Panc1 (cell line): Measurements from ENCODE around the gene NKAIN2. TPM values are rescaled to one million over a fixed set of nuclear protein-coding genes. Genes with fewer than 3 reads are reported as not detected.

Experiments
- ATAC-seq: fragments of 200-7000 bp; cut with Tn5 transposase; 2 replicates; pipeline ENCODE4 v1.9.1; 2020; ENCODE audit warnings: mild to moderate bottlenecking, moderate library complexity
- BruUV-seq: library from RNA; stranded (reverse); fragments of 400-500 nt; replicated peaks from 2 replicates; lab custom pipeline; 2021; lab: Mats Ljungman, UMichigan
- CTCF ChIA-PET: fragments of 300-600 bp; sonication (Branson Sonifier 250); formaldehyde crosslinking; loops from one replicate; lab custom pipeline; 2022; ENCODE audit warnings: antibody characterized with exemption; lab: Charles Lee
- POLR2A ChIA-PET: fragments of 300-600 bp; sonication (Branson Sonifier 250); formaldehyde crosslinking; loops from one replicate; lab custom pipeline; 2022; ENCODE audit warnings: antibody characterized with exemption; lab: Charles Lee
- DNase-seq: peaks from one replicate; pipeline ENCODE4 v3.0.0-alpha.2; 2010; ENCODE audit warnings: low read depth, low spot score
- H3K27ac ChIP-seq: 2 replicates; pipeline ENCODE4 v1.5.1; 2011; ENCODE audit warnings: mild to moderate bottlenecking, low read length, inconsistent platforms
- H3K27me3 ChIP-seq: fragments of 200-500 bp; sonication (Bioruptor generic); 2 replicates; pipeline ENCODE4 v1.6.0; 2014; ENCODE audit warnings: low read length, inconsistent platforms; ENCODE audit not compliant: control insufficient read depth, insufficient read depth
- H3K36me3 ChIP-seq: fragments of 200-500 bp; sonication (Bioruptor generic); 2 replicates; pipeline ENCODE4 v1.5.1; 2014; ENCODE audit warnings: inconsistent platforms, mild to moderate bottlenecking, low read length, moderate library complexity; ENCODE audit not compliant: control insufficient read depth, insufficient read depth
- H3K4me1 ChIP-seq: 2 replicates; pipeline ENCODE4 v1.5.1; 2011; ENCODE audit warnings: inconsistent platforms, mild to moderate bottlenecking, low read length, moderate library complexity; ENCODE audit not compliant: control insufficient read depth, insufficient read depth
- H3K4me3 ChIP-seq, 2 experiments: 2 replicates each; pipeline ENCODE4 v1.5.1; 2011 to 2012; ENCODE audit warnings: low read depth in 2 of 2, low read length in 2 of 2, mild to moderate bottlenecking in 2 of 2, inconsistent platforms in 1 of 2, moderate library complexity in 1 of 2
- H3K9me3 ChIP-seq: fragments of 200-500 bp; sonication (Bioruptor generic); 2 replicates; pipeline ENCODE4 v1.5.1; 2014; ENCODE audit warnings: low read depth, mild to moderate bottlenecking, inconsistent platforms, low read length, moderate library complexity; ENCODE audit not compliant: control insufficient read depth, insufficient read depth
- POLR2AphosphoS5 ChIP-seq: IDR thresholded peaks from 2 replicates; pipeline ENCODE4 v1.6.1; 2012; ENCODE audit warnings: mild to moderate bottlenecking, low read depth, low read length, moderate library complexity
- SIN3A ChIP-seq: IDR thresholded peaks from 2 replicates; pipeline ENCODE4 v1.6.1; 2012; ENCODE audit warnings: low read depth, mild to moderate bottlenecking, low read length, moderate library complexity, borderline replicate concordance; ENCODE audit not compliant: insufficient read depth
- TCF7L2 ChIP-seq: IDR thresholded peaks from 2 replicates; pipeline ENCODE4 v1.6.1; 2011; ENCODE audit warnings: mild to moderate bottlenecking, low read depth, low read length, inconsistent platforms
- in situ Hi-C: cut with HindIII; loops from 2 replicates; pipeline ENCODE4 v1.10.0; 2016; ENCODE audit warnings: low sequenced_read_pairs, low pct_unique_long_range_greater_than_20kb
- intact Hi-C: fragments of 100-400 bp; cut with micrococcal nuclease; formaldehyde crosslinking; loops from one replicate; pipeline ENCODE4 v1.10.0; 2022; ENCODE audit not compliant: unreplicated experiment
- total RNA-seq: library from RNA; stranded (reverse); gene quantifications from one replicate; pipeline ENCODE4 v1.2.1, GENCODE V29; 2021; ENCODE audit not compliant: unreplicated experiment
- TF ChIP-seq, protein P1 (sequence below): fragments of 450-650 bp; IDR thresholded peaks from 2 replicates; pipeline ENCODE4 v1.5.1; 2017; ENCODE audit warnings: mild to moderate bottlenecking
- TF ChIP-seq, protein P2 (sequence below), 2 experiments: IDR thresholded peaks; 2 replicates each; pipeline ENCODE4 v1.6.1; 2011 to 2012; ENCODE audit warnings: low read depth in 2 of 2, control low read depth in 1 of 2, low read length in 1 of 2, mild to moderate bottlenecking in 1 of 2, moderate library complexity in 1 of 2; ENCODE audit not compliant: insufficient read depth in 1 of 2

The NKAIN2 gene
- total RNA-seq, 1 experiment from 2014 or later: 2.6 TPM

GRCh38 chr6:123777563-123777962 lies 26.1 kb upstream of the NKAIN2 start:
- in situ Hi-C loops (no loop called here), intact Hi-C loops (loop anchor here (5.0 kb wide), 2 partner anchors 1020 to 1075 kb away; no protein-coding TSS in a partner anchor)
- peak; percentile 84 for ATAC-seq
- TF ChIP-seq, protein P1, sequence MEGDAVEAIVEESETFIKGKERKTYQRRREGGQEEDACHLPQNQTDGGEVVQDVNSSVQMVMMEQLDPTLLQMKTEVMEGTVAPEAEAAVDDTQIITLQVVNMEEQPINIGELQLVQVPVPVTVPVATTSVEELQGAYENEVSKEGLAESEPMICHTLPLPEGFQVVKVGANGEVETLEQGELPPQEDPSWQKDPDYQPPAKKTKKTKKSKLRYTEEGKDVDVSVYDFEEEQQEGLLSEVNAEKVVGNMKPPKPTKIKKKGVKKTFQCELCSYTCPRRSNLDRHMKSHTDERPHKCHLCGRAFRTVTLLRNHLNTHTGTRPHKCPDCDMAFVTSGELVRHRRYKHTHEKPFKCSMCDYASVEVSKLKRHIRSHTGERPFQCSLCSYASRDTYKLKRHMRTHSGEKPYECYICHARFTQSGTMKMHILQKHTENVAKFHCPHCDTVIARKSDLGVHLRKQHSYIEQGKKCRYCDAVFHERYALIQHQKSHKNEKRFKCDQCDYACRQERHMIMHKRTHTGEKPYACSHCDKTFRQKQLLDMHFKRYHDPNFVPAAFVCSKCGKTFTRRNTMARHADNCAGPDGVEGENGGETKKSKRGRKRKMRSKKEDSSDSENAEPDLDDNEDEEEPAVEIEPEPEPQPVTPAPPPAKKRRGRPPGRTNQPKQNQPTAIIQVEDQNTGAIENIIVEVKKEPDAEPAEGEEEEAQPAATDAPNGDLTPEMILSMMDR: peak; percentile 70; the same call in 1 of the 2 replicates
- TF ChIP-seq SIN3A: no peak
- CTCF ChIA-PET: no interaction called here
- peak overlapping the region; percentile 63; the same call in 1 of the 2 replicates for H3K27ac ChIP-seq
- H3K4me3 ChIP-seq: no peak overlapping the region
- peak; percentile 18 for DNase-seq
- BruUV-seq: no TSS peak
- H3K27me3 ChIP-seq: no peaks in the 10 kb centered on the region
- POLR2A ChIA-PET: no interaction called here
- no peaks in the 10 kb centered on the region for H3K9me3 ChIP-seq
- no peaks in the 10 kb centered on the region for H3K36me3 ChIP-seq
- peaks cover 7% of the 10 kb centered on the region; the same call in 1 of the 2 replicates for H3K4me1 ChIP-seq

DNA sequence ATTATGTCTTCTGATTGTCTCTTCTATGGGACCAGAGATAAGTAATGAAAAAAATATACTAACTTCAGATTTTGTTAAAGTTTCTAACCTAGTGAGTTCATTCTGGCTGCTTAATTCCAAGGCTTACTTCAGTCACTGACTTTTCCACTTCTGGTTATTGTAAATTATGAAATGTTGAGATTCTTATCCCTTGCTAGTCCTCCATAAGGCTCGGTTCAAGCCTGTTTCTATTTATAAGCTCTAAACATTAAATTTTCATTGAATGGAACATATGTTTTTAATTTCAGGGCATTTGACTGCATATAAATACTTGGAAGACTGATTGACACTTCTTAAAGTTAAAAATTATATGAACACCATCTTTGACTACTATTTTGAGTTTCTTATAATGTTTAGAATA lies 23.6 kb upstream of the NKAIN2 start:
- Histone ChIP-seq H3K27me3 (no peaks in the 10 kb centered on the region), H3K4me1 (peaks cover 7% of the 10 kb centered on the region; the same call in 1 of the 2 replicates), H3K27ac (no peak overlapping the region; the same call in 1 of the 2 replicates), H3K36me3 (no peaks in the 10 kb centered on the region), H3K4me3 (no peak overlapping the region), H3K9me3 (no peaks in the 10 kb centered on the region)
- CTCF ChIA-PET: no interaction called here
- ATAC-seq (no peak), DNase-seq (no peak)
- in situ Hi-C loops (no loop called here), intact Hi-C loops (no loop called here)
- TF ChIP-seq TCF7L2 (no peak), SIN3A (no peak), POLR2AphosphoS5 (no peak)
- TF ChIP-seq, protein P2, sequence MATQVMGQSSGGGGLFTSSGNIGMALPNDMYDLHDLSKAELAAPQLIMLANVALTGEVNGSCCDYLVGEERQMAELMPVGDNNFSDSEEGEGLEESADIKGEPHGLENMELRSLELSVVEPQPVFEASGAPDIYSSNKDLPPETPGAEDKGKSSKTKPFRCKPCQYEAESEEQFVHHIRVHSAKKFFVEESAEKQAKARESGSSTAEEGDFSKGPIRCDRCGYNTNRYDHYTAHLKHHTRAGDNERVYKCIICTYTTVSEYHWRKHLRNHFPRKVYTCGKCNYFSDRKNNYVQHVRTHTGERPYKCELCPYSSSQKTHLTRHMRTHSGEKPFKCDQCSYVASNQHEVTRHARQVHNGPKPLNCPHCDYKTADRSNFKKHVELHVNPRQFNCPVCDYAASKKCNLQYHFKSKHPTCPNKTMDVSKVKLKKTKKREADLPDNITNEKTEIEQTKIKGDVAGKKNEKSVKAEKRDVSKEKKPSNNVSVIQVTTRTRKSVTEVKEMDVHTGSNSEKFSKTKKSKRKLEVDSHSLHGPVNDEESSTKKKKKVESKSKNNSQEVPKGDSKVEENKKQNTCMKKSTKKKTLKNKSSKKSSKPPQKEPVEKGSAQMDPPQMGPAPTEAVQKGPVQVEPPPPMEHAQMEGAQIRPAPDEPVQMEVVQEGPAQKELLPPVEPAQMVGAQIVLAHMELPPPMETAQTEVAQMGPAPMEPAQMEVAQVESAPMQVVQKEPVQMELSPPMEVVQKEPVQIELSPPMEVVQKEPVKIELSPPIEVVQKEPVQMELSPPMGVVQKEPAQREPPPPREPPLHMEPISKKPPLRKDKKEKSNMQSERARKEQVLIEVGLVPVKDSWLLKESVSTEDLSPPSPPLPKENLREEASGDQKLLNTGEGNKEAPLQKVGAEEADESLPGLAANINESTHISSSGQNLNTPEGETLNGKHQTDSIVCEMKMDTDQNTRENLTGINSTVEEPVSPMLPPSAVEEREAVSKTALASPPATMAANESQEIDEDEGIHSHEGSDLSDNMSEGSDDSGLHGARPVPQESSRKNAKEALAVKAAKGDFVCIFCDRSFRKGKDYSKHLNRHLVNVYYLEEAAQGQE (IDR thresholded peaks at IDR 0.05; ENCODE audit: insufficient read depth in 1 of 2, low read depth in 2 of 2, low read length in 1 of 2): no peak
- TF ChIP-seq, protein P1: no peak
- BruUV-seq: no TSS peak
- POLR2A ChIA-PET: no interaction called here
